Spleen (tissue), 11 donors: ENCODE data around the gene GIMD1. TPM values are rescaled to one million over a fixed set of nuclear protein-coding genes. Genes with fewer than 3 reads are reported as not detected.

ENCODE experiments used
- DNase-seq: peaks from one replicate; pipeline ENCODE4 v3.0.0-alpha.2; 2020
- H3K27ac ChIP-seq, 8 donors: fragments of 200-600 bp; sonication (generic) in 7 of 8; 1 replicate in 4 of 8; 2 replicates in 4 of 8; pipeline versions ENCODE4 v1.5.0 to v1.8.0; 2016 to 2021; ENCODE audit warnings: inconsistent platforms in 4 of 8, mild to moderate bottlenecking in 4 of 8, moderate library complexity in 1 of 8
- H3K27me3 ChIP-seq, 7 donors: fragments of 200-600 bp; sonication (generic) in 6 of 7; replicated peaks in 1 of 7; 1 replicate in 4 of 7; 2 replicates in 3 of 7; pipeline versions ENCODE4 v1.5.0 to v1.8.0; 2016 to 2021; ENCODE audit warnings: inconsistent platforms in 3 of 7, mild to moderate bottlenecking in 1 of 7
- H3K36me3 ChIP-seq, 6 donors: fragments of 200-600 bp; sonication (generic) in 5 of 6; 1 replicate in 4 of 6; 2 replicates in 2 of 6; pipeline versions ENCODE4 v1.5.0 to v1.8.0; 2016 to 2021; ENCODE audit warnings: inconsistent platforms in 2 of 6
- H3K4me1 ChIP-seq, 6 donors: fragments of 200-600 bp; sonication (generic) in 5 of 6; 1 replicate in 3 of 6; 2 replicates in 3 of 6; pipeline versions ENCODE4 v1.5.0 to v1.8.0; 2016 to 2021; ENCODE audit warnings: inconsistent platforms in 3 of 6
- H3K4me3 ChIP-seq, 8 donors: fragments of 200-600 bp; sonication (generic) in 7 of 8; 1 replicate in 4 of 8; 2 replicates in 4 of 8; pipeline versions ENCODE4 v1.5.0 to v1.8.0; 2016 to 2021; ENCODE audit warnings: inconsistent platforms in 4 of 8, mild to moderate bottlenecking in 4 of 8, moderate library complexity in 2 of 8
- H3K9me3 ChIP-seq, 8 donors: fragments of 200-600 bp; sonication (generic) in 7 of 8; 1 replicate in 4 of 8; 2 replicates in 4 of 8; pipeline versions ENCODE4 v1.5.0 to v1.8.0; 2016 to 2021; ENCODE audit warnings: inconsistent platforms in 4 of 8
- POLR2A ChIP-seq, 3 donors: fragments of 450-650 bp; IDR thresholded peaks; one replicate each; pipeline ENCODE4 v1.5.1; 2017; ENCODE audit warnings: antibody characterized with exemption in 3 of 3, mild to moderate bottlenecking in 1 of 3
- POLR2AphosphoS5 ChIP-seq, 3 donors: sonication (generic); formaldehyde crosslinking; IDR thresholded peaks; one replicate each; pipeline ENCODE4 v1.5.1; 2017; ENCODE audit warnings: antibody characterized with exemption in 3 of 3
- WGBS, 5 donors: extraction: QIAGEN DNeasy Blood & Tissue Kit in 3 of 5; methylation state at CpG; one replicate each; pipeline versions ENCODE4 v1.1.5 to v1.1.7; 2013 to 2018; 5-methylcytosine and 5-hydroxymethylcytosine counted together
- intact Hi-C: fragments of 100-400 bp; cut with DNase I; formaldehyde crosslinking; loops from one replicate; pipeline ENCODE4 v1.15.0; 2023; ENCODE audit warnings: low total_unique reads
- polyA plus RNA-seq, 3 donors: library from polyadenylated mRNA; stranded (reverse); fragments of 200-250 nt; gene quantifications; one replicate each; pipeline ENCODE4 v1.2.1, GENCODE V29; 2013
- total RNA-seq, 7 donors: library from RNA; depleted of rRNA in 3 of 7; stranded (reverse); fragments of >200 nt in 3 of 7; fragmentation: NEBNext Ultra II Directional in 4 of 7; extraction: Animal tissue kit (Norgen Biotek cat#: 25700) in 4 of 7; gene quantifications; one replicate each; pipeline versions ENCODE4 v1.1.0 to v1.2.1, GENCODE V29; 2016 to 2021
- TF ChIP-seq, protein P1 (sequence below), 11 experiments: fragments of 200-600 bp in 7 of 11; fragments of 450-650 bp in 4 of 11; sonication (generic) in 4 of 11; IDR thresholded peaks in 8 of 11; conservative IDR thresholded peaks in 3 of 11; 1 replicate in 7 of 11; 2 replicates in 4 of 11; pipeline versions ENCODE4 v1.4.0 to v1.8.0; 2016 to 2021; ENCODE audit warnings: antibody characterized with exemption in 11 of 11, inconsistent platforms in 4 of 11, mild to moderate bottlenecking in 1 of 11
- donor health status: healthy with polysubstance abuse.
- donor health status: DM: no; HTN: no; CAD: no; lungs with moderate emphysema.
- donor health status: DM: no; HTN: no; CAD: no.
- donor health status: Bipolar disorder and iron deficiency.
- donor health status: healthy.
- donor health status: DM: no; HTN: no; CAD: no.
- donor health status: DM: yes; HTN: yes; CAD: no.

Gene GIMD1
- total and polyA plus RNA-seq, 10 donors = not detected

DNA sequence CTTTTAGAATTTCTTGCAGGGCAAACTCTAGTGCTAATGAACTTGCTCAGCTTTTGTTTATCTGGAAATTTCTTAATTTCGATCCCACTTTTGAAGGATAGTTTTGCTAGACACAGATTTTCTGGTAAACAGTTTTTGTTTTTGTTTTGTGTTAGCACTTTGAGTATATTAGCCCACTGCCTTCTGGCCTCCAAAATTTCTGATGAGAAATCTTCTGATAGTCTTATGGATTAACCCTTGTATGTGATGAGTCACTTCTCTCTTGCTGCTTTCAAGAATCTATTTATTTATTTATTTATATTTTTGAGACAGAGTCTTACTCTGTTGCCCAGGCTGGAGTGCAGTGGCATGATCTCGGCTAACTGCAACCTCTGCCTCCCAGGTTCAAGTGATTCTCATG is 27.0 kb upstream of the GIMD1 start:
- H3K27me3 ChIP-seq = no peaks in the 10 kb centered on the region
- H3K27ac ChIP-seq = no peak overlapping the region
- WGBS, 5 donors = 75 to 90% (median 85%) methylated on average over 2 of the region's 2 CpGs
- no peaks in the 10 kb centered on the region for H3K36me3 ChIP-seq
- no peak overlapping the region for H3K4me3 ChIP-seq
- intact Hi-C loops = no loop called here
- H3K9me3 ChIP-seq = peaks cover 11 to 68% (median 53%) of the 10 kb centered on the region in 8 donors
- no peak for DNase-seq
- TF ChIP-seq, protein P1, sequence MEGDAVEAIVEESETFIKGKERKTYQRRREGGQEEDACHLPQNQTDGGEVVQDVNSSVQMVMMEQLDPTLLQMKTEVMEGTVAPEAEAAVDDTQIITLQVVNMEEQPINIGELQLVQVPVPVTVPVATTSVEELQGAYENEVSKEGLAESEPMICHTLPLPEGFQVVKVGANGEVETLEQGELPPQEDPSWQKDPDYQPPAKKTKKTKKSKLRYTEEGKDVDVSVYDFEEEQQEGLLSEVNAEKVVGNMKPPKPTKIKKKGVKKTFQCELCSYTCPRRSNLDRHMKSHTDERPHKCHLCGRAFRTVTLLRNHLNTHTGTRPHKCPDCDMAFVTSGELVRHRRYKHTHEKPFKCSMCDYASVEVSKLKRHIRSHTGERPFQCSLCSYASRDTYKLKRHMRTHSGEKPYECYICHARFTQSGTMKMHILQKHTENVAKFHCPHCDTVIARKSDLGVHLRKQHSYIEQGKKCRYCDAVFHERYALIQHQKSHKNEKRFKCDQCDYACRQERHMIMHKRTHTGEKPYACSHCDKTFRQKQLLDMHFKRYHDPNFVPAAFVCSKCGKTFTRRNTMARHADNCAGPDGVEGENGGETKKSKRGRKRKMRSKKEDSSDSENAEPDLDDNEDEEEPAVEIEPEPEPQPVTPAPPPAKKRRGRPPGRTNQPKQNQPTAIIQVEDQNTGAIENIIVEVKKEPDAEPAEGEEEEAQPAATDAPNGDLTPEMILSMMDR (IDR thresholded peaks at IDR 0.05 in 8 of 11, conservative IDR thresholded peaks at IDR 0.05 in 3 of 11) = no peak
- H3K4me1 ChIP-seq = no peaks in the 10 kb centered on the region

DNA sequence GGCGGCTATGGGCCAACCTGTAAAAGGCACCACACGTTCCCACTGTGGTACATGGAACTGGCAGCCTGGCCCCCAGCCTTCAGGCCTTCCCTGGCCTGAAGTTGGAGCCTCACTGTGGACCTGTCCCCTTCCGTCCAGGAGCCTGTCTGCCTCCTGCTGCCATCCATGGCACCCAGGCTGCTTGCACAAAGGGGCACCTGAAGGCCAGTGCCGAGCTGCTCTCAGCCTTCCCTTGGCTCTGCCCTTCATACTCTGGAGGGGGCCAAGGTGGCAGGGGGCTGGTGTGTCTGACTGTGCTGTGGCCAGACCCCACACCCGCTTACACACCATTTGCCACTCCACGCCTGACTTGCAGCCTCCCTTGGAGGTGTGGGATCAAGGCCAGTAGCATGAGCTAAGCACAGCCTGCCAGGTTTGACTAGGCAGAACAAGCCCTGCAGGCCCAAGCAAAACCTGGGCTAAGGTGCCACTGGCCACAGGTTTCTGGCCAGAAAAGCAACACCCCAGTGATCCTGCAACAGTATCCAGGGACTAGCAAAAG is 17.3 kb upstream of the GIMD1 start:
- DNase-seq = no peak
- no peak overlapping the region for H3K27ac ChIP-seq
- intact Hi-C loops = no loop called here

DNA sequence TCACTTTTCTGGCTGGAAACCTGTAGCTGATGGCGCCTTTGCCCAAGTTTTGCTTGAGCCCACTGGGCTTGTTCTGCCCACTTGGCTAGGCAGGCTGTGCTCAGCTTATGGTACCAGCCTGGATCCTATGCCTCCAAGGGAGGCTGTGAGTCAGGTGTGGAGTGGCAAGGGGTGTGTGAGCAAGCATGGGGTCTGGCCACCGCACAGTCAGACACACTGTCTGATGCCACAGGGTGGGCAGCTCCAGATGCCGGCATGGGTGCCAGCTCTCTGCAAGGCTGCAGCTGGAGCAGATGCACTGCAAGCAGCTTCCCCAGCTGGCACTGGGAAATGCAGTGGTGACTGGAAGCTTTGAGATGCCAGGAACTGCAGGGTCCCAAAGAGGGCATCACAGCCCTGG is 16.3 kb upstream of the GIMD1 start:
- DNase-seq = no peak
- Histone ChIP-seq H3K4me1 (no peaks in the 10 kb centered on the region), H3K27ac (no peak overlapping the region), H3K36me3 (no peaks in the 10 kb centered on the region), H3K9me3 (peaks cover 0 to 13% (median 8%) of the 10 kb centered on the region in 8 donors), H3K27me3 (no peaks in the 10 kb centered on the region), H3K4me3 (no peak overlapping the region)
- no peak for TF ChIP-seq POLR2A (IDR thresholded peaks at IDR 0.05)
- TF ChIP-seq POLR2AphosphoS5 (IDR thresholded peaks at IDR 0.05) = no peak
- TF ChIP-seq, protein P1 (IDR thresholded peaks at IDR 0.05 in 8 of 11, conservative IDR thresholded peaks at IDR 0.05 in 3 of 11) = no peak
- intact Hi-C loops = no loop called here
- WGBS, 5 donors = 97 to 100% (median 98%) methylated on average over 2 to 3 of the region's 3 CpGs

More for the DNA sequence above, 17.3 kb upstream of the GIMD1 start:
- TF ChIP-seq, protein P1 (IDR thresholded peaks at IDR 0.05 in 8 of 11, conservative IDR thresholded peaks at IDR 0.05 in 3 of 11) = no peak
- TF ChIP-seq POLR2A (IDR thresholded peaks at IDR 0.05) (no peak), POLR2AphosphoS5 (IDR thresholded peaks at IDR 0.05) (no peak)
- Histone ChIP-seq H3K36me3 (no peaks in the 10 kb centered on the region), H3K9me3 (peaks cover 0 to 13% (median 8%) of the 10 kb centered on the region in 8 donors), H3K4me1 (no peaks in the 10 kb centered on the region), H3K4me3 (no peak overlapping the region), H3K27me3 (no peaks in the 10 kb centered on the region)
- WGBS, 5 donors = 69 to 82% (median 79%) methylated on average over 6 of the region's 6 CpGs

DNA sequence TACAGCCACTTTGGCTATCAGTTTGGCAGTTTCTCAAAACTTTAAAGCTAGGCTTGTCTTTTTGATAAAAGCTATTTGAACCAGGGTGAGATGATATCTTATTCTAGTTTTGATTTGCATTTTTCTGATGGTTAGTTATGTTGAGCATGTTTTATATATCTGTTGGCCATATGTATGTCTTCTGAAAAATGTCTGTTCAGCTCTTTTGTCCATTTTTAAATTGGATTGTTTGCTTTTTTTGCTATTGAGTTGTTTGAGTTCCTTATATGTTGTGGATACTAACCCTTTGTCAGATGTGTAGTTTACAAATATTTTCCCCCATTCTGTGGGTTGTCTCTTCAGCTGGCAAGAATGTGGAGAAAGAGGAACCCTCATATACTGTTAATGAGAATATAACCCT is 11.6 kb upstream of the GIMD1 start:
- Histone ChIP-seq H3K27ac (no peak overlapping the region), H3K4me3 (no peak overlapping the region)
- intact Hi-C loops = no loop called here

More for the DNA sequence above, 11.6 kb upstream of the GIMD1 start:
- DNase-seq = no peak
- no peaks in the 10 kb centered on the region for H3K36me3 ChIP-seq
- H3K4me1 ChIP-seq = no peaks in the 10 kb centered on the region
- H3K27me3 ChIP-seq = peaks cover 0 to 1% (median 0%) of the 10 kb centered on the region in 7 donors
- no peak for TF ChIP-seq POLR2AphosphoS5 (IDR thresholded peaks at IDR 0.05)
- TF ChIP-seq, protein P1 (IDR thresholded peaks at IDR 0.05 in 8 of 11, conservative IDR thresholded peaks at IDR 0.05 in 3 of 11) = no peak
- no peak for TF ChIP-seq POLR2A (IDR thresholded peaks at IDR 0.05)
- H3K9me3 ChIP-seq = peaks cover 0 to 3% (median 0%) of the 10 kb centered on the region in 8 donors
